Fibroblast of skin of left biceps (primary cell): ENCODE data around the gene RNF217.
A peak's percentile ranks its signal among the peaks of the same experiment; 100 is the strongest.
"Not testable (repeated sequence)": the region's sequence is repeated elsewhere in the genome, so short reads cannot be mapped to it uniquely, and the experiment has no call there.

Experiments
- DNase-seq, 2 experiments: peaks; one replicate each; pipeline ENCODE4 v3.0.0-alpha.2; 2013; ENCODE audit warnings: low read depth in 2 of 2

The RNF217 gene

DNA sequence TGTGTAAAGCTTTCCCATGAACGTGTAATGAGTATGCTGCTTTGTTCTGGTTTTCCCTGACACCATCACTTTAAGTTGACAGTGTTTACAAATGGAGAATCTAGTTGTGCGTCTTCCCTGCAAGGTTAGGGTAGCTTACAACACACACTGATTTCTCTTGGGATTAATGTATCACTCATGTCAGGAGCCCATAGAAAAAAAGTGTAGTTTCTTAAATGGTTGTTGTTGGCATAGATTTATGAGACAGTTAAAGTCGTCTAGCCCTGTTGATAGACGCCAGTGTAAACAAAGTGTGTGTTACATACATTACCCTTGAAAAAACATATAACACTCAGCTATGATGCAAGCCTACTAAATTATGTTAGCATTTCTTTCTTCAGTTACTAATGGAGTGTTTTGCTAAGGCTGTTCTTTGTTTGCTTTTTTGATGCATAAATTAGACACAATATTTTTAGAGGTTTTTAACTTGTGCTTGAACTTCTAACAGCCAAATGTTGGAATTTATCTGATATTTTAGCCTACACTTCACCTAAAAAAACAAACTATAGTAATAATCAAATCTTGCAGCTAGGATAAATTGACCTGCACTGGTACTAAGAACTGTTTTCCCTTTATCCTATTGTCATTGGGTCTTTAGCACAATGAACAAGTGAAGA is 88.6 kb downstream of the RNF217 start:
- peak in 1 of 2 experiments; percentile 8 for DNase-seq

DNA sequence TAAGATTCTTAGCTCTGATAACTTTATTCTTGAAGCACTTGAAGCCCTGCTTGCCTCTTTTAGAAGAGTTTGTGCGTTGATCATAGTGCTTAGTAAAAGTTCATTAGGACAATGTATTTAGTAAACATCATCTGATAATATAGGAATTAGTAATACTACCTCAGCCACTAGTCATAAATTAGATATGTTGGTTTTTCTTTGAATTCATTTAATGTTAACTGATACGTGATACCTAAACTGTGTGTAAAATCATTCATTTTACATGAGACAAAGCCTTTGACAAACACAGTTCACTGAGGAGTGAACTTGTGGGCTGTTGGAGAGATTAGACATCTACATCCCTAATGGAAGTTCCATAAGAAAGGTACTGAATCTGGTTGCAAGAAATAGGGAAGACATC is 91.6 kb downstream of the RNF217 start:
- DNase-seq: no peak

GRCh38 chr6:125054331-125054730 is 92.1 kb downstream of the RNF217 start:
- no peak for DNase-seq

- DNase-seq: no peak
These were observed 95.4 kb downstream of the RNF217 start for GRCh38 chr6:125057392-125058246.

DNA sequence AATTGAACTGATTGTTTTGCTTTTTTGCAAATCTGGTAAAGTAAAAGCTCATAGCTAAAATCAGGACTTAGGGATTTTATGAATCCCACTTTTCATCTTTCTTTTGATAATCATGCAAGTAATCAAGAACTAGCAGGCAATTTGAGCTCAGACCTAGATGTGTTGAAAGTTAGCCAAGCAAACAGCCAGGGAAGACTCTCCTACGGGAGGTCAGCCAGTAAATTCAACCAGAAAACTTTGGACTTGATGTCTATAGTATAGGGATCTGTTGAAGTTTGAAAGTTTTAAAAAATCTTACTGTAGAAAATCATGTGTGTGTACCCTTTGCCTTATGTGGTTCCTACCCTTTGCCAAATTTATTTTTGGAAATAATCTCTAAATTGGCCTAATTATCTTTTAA is 96.3 kb downstream of the RNF217 start:
- no peak for DNase-seq

GRCh38 chr6:125063307-125063706 is 101.1 kb downstream of the RNF217 start:
- DNase-seq: no peak

GRCh38 chr6:125066140-125066539 is 103.9 kb downstream of the RNF217 start:
- DNase-seq: no peak

GRCh38 chr6:125066964-125067363 is 104.7 kb downstream of the RNF217 start:
- peak; percentile 9 to 13 for DNase-seq

DNA sequence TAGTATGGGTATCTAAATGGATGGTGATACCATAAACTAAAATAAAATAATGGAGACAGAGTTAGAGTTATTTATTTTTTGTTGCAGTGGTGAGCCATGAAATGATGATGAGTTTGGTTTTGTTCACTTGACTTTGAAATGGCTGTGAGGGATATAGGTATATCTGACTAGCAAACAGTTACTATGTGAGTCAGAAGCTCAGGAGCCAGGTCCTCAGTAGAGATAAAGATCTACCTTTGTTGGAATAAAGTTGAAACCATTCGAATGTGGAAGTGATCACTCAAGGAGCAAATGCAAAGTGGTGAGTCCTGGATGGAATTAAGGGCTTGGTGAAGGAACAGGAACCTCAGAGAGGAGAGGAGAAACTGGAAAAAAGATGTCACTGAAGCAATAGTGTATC is 105.3 kb downstream of the RNF217 start:
- DNase-seq: no peak

DNA sequence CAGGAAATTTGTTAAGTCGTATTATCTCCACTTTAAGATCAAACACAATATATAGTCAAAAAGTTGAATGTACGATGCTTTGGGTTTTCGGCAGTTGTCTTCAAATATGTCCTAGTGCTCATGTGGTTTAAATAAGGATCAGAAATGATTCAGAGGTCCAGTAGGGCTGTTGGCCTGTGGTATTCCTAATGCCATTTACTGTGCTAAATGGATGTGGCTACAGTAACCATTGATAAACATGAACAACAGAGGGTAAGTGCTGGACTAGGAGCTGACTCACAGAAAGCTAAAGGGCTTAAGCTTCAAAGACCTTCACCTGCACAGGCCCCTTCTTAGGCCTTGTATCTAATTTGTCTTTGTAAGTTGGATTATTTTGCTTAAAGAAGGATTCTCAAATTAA is 110.8 kb downstream of the RNF217 start:
- DNase-seq: no peak

GRCh38 chr6:125074120-125074519 is 111.9 kb downstream of the RNF217 start:
- no peak for DNase-seq

DNA sequence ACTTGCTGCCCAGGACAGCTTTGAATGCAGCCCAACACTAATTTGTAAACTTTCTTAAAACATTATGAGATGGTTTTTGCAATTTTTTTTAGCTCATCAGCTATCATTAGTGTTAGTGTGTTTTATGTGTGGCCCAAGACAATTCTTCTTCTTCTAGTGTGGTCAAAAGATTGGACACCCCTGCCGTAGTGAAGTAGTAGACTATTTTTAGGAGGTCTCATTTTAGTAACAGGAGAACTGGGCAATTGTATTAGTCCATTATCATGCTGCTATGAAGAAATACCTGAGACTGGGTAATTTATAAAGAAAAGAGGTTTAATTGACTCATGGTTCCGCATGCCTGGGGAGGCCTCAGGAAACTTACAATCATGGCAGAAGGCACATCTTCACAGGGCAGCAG is 112.8 kb downstream of the RNF217 start:
- not testable (repeated sequence) for DNase-seq

- no peak for DNase-seq
These were observed 113.7 kb downstream of the RNF217 start for GRCh38 chr6:125075741-125076481.

DNA sequence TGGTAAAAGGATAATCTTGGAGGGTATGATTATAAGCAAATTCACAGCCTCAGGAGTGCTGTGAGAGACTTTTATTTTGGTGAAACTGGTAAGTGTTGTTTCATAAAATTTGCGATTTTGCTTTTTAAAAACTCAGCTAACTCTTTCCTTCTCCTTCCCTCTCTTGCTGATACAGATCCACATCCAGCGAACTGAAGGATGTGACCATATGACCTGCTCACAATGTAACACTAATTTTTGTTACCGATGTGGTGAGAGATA is 114.2 kb downstream of the RNF217 start:
- no peak for DNase-seq

- no peak for DNase-seq
These were observed 115.2 kb downstream of the RNF217 start for GRCh38 chr6:125077453-125077852.

- DNase-seq: no peak
These were observed 116.5 kb downstream of the RNF217 start for GRCh38 chr6:125078602-125079321.

DNA sequence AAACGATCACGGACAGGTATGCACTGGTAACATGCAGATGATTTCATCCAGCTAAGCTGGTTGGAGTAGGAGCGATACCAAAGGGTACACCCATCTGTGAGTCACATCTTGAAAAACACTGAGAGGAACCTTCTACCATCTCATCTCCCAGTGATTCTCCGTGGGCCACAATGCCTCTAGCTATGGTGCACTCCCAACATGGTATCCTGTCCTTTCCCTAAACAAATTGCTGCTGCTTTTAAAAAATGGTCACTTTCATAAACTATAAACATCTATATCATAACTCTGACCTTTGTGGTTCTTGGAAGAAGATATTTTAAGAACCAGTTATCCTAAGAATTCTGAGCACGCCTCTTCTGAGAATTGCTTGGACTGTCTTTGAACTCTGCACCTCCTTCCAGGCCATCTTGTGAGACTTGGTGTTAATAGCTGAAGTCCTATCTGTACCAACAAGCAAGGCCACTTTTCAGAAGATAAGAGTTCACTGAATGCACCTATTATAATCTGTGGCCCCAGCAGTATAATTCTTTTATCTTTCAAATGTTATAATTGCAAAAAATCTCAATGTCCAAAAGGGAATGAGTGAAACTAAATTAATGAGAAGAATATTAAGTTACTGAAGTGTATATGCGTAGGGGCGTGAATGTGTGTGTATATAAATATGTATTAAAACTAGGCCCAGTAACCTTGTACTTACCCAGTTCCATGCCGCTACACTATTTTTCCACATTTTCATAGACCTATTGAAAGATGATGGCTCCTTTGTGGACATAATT is 120.9 kb downstream of the RNF217 start:
- DNase-seq: no peak

DNA sequence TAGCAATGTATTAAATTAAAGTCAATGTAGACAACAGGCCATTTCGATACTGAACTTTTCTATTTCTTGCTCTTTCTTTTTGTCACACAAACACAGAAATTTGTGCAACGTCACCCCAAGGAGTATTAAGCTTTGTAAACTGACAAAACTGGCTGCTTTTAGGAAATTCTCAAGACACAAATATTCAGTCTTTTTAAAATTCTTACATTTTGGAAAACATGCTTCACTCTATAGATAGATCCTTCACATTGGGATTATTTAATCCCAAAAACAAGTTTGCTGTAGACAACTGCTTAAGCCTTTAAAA is 121.4 kb downstream of the RNF217 start:
- no peak for DNase-seq

GRCh38 chr6:125086716-125087115 is 124.5 kb downstream of the RNF217 start:
- DNase-seq: no peak

GRCh38 chr6:125088963-125089362 is 126.7 kb downstream of the RNF217 start:
- no peak for DNase-seq

DNA sequence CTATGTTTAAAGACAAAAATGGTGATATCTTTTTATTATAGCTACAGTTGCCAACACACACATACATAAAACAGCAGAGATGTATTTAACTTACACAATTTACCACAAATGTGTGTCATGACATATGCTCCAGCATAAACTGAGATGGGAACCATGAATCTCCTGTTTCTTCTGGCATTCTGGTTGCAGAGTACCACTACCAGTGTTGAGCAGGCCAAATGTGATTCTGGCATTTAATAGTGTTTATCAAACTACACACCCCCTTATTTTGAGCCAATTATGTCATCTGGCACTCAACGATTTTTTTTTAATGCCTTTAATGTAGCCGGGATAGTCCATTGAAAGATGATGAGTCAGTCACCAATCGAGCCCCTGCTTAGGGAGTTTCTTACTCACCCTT is 132.3 kb downstream of the RNF217 start:
- DNase-seq: peak; percentile 49 to 51
